ENCODE results near the gene SLAMF7. TPM values are rescaled to one million over a fixed set of nuclear protein-coding genes. Genes with fewer than 3 reads are reported as not detected.

The SLAMF7 gene
- total RNA-seq, 1 donor from 2014 or later, result 0.08 TPM

GRCh38 chr1:160798439-160798838 is 59.4 kb downstream of the SLAMF7 start:
- H3K4me3 ChIP-seq (ENCODE audit: low read depth, low read length), result no peak overlapping the region
- DNase-seq (ENCODE audit: low read depth), result no peak
- no peak for TF ChIP-seq CTCF (IDR thresholded peaks at IDR 0.05; ENCODE audit: insufficient read depth, low read length, poor library complexity, severe bottlenecking)
- H3K36me3 ChIP-seq (ENCODE audit: control insufficient read depth, insufficient read depth, low read length), result no peaks in the 10 kb centered on the region
- no peaks in the 10 kb centered on the region for H3K27me3 ChIP-seq (ENCODE audit: control insufficient read depth, insufficient read depth, low read length)

GRCh38 chr1:160799641-160800040 is 60.6 kb downstream of the SLAMF7 start:
- H3K36me3 ChIP-seq (ENCODE audit: control insufficient read depth, insufficient read depth, low read length), result no peaks in the 10 kb centered on the region
- DNase-seq (ENCODE audit: low read depth), result no peak
- H3K27me3 ChIP-seq (ENCODE audit: control insufficient read depth, insufficient read depth, low read length), result no peaks in the 10 kb centered on the region
- H3K4me3 ChIP-seq (ENCODE audit: low read depth, low read length), result no peak overlapping the region
- TF ChIP-seq CTCF (IDR thresholded peaks at IDR 0.05; ENCODE audit: insufficient read depth, low read length, poor library complexity, severe bottlenecking), result no peak

GRCh38 chr1:160800142-160800541 is 61.1 kb downstream of the SLAMF7 start:
- Histone ChIP-seq H3K4me3 (ENCODE audit: low read depth, low read length) (no peak overlapping the region), H3K27me3 (ENCODE audit: control insufficient read depth, insufficient read depth, low read length) (no peaks in the 10 kb centered on the region), H3K36me3 (ENCODE audit: control insufficient read depth, insufficient read depth, low read length) (no peaks in the 10 kb centered on the region)
- DNase-seq (ENCODE audit: low read depth), result no peak
- no peak for TF ChIP-seq CTCF (IDR thresholded peaks at IDR 0.05; ENCODE audit: insufficient read depth, low read length, poor library complexity, severe bottlenecking)

- H3K4me3 ChIP-seq (ENCODE audit: low read depth, low read length), result no peak overlapping the region
- H3K36me3 ChIP-seq (ENCODE audit: control insufficient read depth, insufficient read depth, low read length), result no peaks in the 10 kb centered on the region
- DNase-seq (ENCODE audit: low read depth), result no peak
- H3K27me3 ChIP-seq (ENCODE audit: control insufficient read depth, insufficient read depth, low read length), result no peaks in the 10 kb centered on the region
- no peak for TF ChIP-seq CTCF (IDR thresholded peaks at IDR 0.05; ENCODE audit: insufficient read depth, low read length, poor library complexity, severe bottlenecking)
Observed at GRCh38 chr1:160800645-160801408, 61.8 kb downstream of the SLAMF7 start.

GRCh38 chr1:160801836-160802580 is 63.0 kb downstream of the SLAMF7 start:
- no peak for TF ChIP-seq CTCF (IDR thresholded peaks at IDR 0.05; ENCODE audit: insufficient read depth, low read length, poor library complexity, severe bottlenecking)
- DNase-seq (ENCODE audit: low read depth), result no peak
- H3K4me3 ChIP-seq (ENCODE audit: low read depth, low read length), result no peak overlapping the region
- no peaks in the 10 kb centered on the region for H3K36me3 ChIP-seq (ENCODE audit: control insufficient read depth, insufficient read depth, low read length)
- no peaks in the 10 kb centered on the region for H3K27me3 ChIP-seq (ENCODE audit: control insufficient read depth, insufficient read depth, low read length)

Other genes with a start within 250 kb of the SLAMF7 start
- not detected in 2 replicates for gene SLAMF6, start 216.0 kb upstream of the SLAMF7 start, total RNA-seq
- gene CD84, start 159.8 kb upstream of the SLAMF7 start, total RNA-seq, result not detected in 2 replicates
- gene SLAMF1, start 92.2 kb upstream of the SLAMF7 start, total RNA-seq, result not detected in 2 replicates
- gene CD48, start 27.4 kb upstream of the SLAMF7 start, total RNA-seq, result not detected in 2 replicates
- gene LY9, start 56.9 kb downstream of the SLAMF7 start, total RNA-seq, result not detected in 2 replicates
- gene CD244, start 123.6 kb downstream of the SLAMF7 start, total RNA-seq, result not detected in 2 replicates
- gene ITLN1, start 145.9 kb downstream of the SLAMF7 start, total RNA-seq, result not detected in 2 replicates
- gene ITLN2, start 215.6 kb downstream of the SLAMF7 start, total RNA-seq, result not detected in 2 replicates

All from kidney epithelial cell (primary cell).